Medulla oblongata (tissue), 1 donor: ENCODE results near the gene YWHAQ.
A peak's percentile ranks its signal among the peaks of the same experiment; 100 is the strongest.
"Not testable (repeated sequence)": the region's sequence is repeated elsewhere in the genome, so short reads cannot be mapped to it uniquely, and the experiment has no call there.

Experiments used
- DNase-seq: peaks from one replicate; pipeline ENCODE4 v3.0.0-alpha.2; 2015; ENCODE audit errors: extremely low spot score

YWHAQ gene

DNA sequence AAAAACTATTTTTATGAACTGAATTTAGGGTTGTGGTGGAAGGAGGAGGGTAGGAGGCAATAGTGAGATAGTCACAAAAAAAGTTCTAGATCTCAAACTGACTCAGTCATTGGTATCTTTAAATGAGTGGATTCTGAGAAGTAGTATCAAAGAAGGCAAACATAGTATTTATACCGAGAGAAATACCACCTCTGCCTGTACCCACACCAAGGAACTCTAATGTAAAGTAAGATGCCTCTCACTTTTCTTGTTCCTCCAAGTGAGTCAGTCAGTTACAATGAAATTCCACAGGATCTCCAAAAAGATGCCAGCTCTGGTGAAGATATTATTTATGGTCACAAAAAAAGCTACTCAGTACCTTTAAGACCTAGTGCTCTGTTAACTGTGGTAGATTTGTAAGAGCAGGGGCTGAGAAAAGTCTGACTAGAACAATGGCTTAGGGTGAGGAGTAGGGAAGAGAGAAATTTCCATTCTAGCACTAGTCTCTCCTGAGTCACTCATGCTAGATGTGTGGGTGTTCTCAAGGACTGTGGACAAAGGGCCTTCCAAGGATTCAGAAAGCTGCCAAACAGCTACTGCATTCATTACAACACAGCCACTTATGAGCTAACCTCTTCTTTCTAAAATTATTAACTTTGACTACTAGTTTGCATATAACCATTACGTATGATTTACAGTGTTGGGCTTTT lies 36.3 kb downstream of the YWHAQ start:
- no peak for DNase-seq

DNA sequence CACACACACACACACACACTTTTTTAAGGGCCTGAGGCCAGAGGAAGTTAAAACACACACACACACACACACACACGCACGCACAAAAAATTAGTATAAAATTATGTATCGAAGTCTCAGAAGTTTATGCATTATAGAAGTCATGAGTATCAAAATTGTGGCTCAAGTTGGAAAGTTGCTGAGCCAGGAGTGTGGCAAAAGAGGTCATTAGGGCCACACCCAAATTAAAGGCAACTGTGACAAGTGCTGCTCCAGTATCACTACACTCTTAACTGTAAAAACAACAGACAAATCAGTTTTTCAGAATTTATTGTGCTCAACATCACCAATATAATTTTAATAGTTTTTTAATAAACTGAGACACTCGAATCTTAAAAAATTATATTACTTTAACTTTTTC lies 36.9 kb downstream of the YWHAQ start:
- DNase-seq, result no peak

DNA sequence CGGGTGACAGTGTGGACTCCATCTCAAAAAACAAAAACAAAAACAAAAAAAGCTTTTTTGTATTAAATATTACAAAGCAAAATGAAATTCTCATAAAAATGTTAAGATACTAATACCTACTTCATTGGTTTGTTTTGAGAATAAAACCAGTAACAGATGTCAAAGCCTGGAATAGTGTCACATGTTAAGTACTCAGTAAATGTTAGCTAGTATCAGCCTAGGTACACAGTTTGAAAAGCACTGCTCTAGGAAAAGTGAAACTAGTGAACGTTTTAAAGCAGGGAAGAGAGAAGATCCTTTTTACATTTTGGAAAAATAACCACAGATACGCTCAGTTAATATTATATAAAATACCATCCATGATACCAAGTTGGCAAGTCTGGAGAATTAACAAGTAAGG lies 38.1 kb downstream of the YWHAQ start:
- no peak for DNase-seq

DNA sequence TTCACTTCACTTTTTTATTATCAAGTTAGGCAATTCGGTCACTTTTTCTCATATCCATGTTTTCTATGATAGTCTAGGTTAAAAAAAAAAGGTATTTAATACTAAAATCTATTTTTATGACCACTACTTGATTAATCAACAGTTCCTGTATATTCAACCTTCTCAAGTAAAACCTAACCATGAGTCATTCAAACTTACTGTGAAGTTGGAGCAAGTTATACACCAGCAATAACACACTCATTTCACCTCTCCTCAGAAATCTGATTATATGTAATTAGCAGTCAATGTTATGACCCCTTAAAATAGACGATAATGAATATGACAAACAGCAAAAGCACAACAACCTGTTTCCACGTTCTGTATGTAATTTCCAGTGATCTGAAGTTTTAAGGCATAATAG lies 40.2 kb downstream of the YWHAQ start:
- no peak for DNase-seq

DNA sequence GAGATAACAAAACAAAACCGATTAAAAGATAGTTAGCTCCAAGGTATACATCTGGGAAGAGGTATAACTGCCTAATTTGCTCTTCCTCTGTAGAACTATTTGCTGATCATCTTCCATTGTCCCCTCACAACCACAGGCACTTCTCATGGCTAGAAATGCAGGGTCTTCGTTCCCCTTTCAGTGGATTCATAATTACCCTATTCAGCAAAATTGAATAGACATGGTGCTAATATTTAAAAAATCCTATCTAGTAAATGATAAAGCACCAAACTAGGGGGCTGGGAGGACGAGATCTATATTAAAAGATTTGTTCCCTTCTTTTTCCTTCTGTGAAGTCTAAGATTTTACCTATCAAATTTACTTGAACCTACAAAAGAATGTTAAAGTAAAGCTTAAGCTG lies 44.3 kb downstream of the YWHAQ start:
- no peak for DNase-seq

DNA sequence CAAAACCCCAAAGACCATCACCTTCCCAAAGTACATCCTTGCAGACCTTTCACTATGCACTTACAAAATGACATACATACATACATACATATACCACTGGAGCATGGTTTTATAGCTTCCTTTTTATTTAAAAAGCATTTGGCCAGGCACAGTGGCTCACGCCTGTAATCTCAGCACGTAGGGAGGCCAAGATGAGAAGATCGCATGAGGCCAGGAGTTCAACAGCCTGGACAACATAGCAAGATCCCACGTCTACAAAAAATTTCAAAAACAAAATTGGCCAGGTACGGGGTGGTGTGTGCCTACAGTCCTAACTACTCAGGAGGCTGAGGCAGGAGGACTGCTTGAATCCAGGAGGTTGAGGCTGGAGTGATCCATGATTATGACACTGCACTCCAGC lies 45.3 kb downstream of the YWHAQ start:
- DNase-seq, result no peak

DNA sequence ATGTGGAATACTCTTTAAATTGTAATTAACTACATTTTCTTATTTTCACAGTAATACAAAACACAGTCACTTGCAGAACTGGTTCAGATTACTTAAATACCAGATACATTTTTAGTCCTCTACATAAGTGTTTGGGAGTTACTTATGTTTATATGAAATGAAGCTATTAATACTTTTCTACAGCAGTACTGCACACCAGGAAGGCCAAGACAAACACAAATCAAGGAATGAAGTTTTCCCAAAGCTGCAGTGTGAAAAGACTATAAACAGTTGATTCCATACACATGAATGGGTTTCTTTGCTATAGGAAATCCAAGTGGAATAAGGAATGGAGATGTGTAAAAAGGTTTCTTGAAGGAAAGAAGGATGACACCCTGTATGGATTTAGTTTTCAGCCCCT lies 45.9 kb downstream of the YWHAQ start:
- DNase-seq, result not testable (repeated sequence)

DNA sequence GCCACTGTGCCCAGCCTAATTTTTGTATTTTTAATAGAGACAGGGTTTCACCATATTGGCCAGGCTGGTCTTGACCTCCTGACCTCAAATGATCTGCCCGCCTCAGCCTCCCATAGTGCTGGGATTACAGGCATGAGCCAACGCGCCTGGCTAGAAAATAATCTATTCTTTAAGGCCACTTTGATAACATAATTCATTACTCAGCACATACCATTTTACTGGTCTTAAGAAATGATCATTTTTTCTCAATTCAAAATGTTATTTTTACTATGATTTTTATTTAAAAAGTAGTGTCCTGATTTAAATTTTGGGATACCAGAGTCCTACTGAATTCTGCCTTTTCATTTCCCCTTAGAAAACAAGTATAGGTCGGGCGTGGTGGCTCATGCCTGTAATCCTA lies 48.2 kb downstream of the YWHAQ start:
- DNase-seq, result no peak

DNA sequence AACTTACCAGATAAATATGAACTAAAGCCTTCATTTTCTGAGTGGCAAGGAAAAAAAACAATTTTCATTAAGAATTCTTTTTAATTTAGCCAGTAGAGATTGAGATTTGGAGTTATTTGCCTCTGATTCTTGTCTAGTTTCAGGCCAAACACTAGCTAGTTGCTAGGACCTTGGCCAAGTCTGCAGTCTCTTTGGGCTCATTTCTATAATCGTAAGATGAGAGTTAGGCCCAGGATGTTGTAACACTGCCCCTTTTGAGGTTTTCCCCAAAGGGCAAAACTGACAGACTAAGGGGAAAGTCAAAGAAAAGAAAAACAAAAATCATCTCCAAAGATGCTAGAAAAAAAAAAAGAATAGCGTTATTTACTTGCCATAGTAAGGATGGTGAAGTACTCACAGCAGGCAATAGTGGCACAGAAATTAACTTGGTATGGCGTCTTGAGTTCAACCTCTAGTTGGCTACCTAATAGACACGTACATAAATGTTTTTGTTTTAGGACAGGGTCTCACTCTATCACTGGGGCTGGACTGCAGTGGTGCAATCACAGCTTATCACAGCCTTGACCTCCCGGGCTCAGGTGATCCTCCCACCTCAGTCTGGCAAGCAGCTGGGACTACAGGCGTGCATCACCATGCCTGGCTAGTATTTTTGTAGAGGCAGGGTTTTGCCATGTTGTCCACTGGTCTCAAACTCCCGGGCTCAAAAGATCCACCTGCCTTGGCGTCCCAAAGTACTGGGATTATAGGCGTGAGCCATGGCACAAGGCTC lies 52.1 kb downstream of the YWHAQ start:
- no peak for DNase-seq

DNA sequence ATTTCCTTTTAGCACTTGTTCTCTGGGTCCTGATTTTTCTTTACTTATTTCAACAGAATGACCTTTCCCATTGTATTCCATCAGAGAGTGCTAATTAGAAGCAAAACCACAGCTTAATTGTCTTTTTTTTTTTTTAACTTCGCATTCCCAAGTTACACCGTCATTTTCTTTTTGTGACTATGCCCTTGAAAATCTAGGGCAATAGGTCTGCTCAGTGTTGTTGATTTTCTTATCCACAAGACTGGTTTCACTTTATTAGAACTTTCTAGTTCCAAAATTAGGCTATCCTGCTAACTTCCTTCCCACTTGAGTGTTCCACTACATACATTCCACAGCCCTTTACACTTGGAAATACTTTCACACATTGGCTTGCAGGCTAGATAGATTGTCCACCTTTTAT lies 56.5 kb downstream of the YWHAQ start:
- no peak for DNase-seq

DNA sequence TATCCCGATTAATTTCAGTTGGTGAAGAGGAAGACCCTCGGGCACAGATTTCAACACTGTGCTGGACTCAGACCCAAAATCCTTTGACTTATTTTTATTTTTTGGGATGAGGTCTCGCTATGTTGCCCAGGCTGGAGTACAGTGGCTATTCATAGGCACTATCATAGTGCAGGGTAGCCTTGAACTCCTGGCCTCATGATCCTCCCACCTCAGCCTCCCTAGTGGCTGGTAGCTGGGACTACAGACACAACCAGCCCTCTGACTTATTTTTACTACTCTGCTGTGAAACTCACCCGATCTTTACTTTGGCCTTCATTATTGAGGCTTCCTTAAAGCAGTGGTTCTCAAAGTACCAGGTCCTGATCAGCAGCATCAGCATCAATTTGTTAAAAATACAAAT lies 57.0 kb downstream of the YWHAQ start:
- no peak for DNase-seq

DNA sequence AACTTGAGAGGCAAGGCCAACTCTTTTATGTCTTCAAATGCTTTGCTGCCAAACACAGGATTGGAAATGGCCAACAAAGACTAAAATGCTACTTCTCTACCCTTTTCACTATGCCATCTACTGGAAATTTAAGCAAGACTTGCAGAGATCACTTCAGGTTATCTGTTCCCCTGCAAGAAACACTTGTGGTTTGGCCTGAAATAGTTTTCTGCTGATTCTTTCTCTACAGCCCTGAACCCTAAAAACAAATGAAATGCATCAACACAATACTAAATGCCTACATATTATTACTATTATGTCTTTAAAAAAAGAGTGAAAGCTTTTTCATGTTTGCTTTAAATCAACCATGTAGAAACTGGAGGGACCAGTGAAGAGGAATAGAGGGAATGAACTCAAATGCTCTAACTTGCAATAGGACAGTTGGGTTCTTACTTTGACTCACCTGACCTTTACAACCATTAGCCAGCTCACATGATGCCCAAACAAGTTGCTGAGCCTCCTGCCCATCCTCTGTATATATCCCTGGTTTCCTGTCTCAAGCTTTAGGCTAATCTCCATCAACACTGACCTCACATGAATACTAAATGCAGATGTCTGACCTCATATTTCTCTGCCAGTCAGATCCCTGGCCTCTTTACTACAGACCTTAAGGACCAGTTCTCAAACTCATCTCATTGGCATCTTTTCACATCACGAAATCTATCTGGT lies 57.6 kb downstream of the YWHAQ start:
- DNase-seq, result no peak

DNA sequence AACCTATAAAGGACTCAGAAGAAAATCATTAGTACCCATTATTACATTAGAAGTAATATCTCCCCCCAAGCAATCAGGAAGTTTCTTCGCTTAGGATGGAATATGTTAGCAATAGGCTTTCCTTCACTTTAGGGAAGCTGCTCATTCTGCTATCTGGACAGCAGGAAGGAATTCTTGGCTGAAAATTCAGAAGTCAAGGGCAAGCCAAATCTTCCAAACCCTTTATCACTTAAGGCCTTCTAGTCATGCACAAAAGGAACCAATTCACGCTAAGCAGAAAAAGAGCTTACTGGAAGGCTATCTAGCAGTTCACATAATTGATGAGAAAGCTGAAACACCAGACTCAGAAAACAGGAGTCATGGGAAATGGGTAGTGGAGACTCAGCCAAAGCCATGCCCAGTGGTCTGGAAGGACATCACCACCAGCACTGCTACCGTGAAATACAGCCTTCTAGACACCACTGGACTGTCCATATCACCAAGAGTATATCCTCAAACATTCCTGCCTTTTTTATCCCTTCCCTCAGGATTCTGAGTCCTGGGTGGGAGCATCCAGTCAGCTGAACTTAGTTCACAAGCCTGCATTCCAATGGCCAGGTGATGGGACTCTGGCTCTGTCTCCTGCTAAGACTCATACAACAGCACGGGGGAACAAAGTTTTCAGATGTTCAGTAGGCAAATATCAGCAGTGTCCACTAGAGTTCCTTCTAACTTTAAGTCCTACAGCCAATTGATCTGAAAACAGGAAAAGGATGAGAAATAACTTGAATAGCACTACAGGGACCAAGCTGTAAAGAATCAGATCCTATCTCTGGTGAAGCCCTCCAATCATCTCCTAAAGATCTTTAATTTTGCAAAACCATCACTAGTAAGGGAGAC lies 60.4 kb downstream of the YWHAQ start:
- no peak for DNase-seq

DNA sequence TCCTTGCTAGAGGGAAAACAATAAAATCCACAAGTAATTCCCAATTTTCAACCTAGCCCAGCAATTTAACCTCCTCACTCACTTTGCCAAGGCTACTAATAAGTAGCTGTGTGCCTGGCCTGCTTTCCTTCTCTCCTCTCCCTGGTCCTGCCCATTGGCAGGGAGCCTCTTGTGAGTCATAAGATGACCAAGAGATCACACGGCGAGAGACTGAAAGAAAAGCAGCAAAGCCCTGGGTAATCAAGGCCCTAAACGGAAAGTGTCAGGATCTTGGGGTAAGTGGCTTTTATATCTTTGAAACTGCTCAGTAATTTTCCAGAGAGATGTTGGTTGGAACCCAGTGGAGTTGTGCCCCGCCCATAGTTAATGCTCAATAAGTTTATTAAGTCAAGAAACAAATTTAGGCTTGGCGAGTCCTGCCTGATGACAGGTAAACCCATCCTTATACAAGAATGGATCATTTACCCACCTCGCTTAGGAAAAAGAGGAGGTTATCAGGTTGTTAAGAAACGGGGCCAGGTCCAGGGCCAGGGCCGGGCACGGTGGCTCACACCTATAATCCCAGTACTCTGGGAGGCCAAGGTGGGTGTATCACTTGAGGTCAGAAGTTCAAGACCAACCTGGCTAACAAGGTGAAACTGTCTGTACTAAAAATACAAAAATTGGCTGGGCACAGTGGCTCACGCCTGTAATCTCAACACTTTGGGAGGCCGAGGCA lies 65.2 kb downstream of the YWHAQ start:
- DNase-seq, result peak; percentile 87

DNA sequence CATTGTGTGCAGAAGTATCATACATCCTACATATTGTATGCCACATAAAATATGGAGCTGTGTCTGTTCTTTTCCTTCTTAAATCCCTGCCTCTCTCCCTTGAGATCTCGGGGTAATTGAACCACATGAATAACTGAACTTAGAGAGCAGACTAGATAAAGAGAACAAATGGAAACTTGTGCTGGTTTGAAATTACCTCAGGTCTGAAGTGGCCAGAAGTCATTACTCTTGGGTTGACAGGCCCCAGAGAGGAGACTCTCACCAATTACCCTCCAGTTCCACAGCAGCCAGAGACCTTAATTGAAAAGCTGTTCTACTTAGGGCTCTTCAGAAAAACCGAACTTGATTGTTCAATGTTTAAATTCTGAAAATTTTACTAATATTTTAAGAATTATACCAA lies 70.2 kb downstream of the YWHAQ start:
- no peak for DNase-seq

DNA sequence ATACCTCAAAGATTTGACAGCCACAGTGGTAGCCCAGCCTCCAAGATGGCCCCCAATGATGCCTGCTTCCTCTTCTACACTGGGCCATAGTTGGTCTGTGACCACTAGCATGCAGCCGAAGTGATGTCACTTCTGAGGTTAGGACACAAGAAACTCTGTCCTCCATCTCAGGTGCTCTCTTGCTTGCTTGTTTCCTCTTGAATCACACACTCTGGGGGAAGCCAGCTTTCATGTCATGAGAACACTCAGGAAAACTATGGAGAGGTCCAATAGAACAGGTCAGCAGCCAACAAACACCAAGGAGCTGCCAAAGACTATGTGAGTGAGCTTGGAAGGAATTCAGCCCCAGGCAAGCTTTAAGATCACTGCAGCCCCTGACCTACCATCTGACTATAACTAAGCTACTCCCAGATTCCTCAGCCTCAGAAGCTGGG lies 71.8 kb downstream of the YWHAQ start:
- peak; percentile 64 for DNase-seq

DNA sequence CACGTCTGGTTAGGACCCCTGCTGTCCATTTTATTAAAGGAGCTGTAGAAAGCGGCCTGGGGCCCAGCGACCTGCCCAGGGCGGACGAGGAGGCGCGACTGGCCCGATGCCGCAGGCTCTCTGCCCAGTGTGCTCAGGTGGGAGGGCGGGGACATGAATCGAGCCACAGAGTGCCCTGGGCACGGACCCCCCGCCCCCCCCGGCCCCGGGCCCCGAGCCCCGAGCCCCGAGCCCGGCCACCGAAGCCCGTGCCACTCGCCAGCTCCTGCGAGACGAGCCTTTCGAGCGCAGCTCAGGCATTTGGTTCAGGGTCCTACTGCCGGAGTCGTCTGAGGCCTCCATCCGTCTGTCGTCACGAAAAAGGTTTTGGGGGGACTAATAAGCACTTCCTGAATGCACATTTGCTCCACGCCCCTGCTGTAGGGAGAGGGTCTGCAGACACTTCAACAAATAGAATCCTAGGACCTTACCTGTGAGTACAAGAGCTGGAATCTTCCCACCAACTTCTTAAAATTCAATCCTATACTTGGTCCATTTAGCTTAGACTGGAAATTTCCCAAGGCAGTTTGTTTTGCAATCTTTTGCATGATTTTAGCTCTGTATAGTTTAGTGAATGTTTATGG lies 74.6 kb downstream of the YWHAQ start:
- DNase-seq, result peak; percentile 49

DNA sequence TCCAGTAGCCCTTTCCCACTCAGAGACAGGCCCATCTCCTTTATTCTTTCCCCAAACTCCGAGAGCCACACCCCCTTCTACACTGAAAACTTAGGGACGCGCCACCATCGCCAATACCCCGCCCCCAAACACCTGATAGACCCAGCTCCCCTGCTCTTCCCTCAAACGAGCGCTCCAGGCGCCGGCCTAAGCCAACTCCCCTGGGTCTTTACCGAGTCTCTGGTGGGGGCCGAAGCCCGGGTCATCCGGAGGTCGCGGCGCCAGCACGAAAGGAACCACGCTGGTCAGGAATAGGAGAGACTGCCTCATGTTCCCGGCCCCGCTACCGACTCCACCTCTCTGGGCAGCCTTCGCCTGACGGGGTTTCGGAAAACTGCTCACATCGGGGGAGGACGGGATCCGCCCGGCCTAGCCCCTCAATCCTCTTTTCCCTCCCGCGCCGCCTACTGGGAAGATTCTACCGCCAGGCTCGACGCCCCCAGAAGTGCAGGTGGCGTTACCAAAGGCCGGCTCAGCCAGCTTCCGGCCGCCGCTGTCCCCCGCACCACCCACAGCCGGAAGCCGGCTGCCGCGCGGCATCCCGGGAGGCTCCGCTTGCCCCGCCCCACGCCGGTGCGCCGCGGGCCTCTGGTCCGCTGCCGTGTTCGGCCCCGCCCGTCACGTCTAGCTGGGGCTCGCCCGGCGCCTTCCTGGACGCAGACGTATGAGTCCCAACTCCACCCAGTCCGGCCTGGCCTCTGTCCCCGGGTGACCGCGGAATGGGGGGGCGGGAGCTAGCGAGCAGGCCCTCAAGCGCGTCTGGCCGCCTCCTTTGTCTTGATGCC lies 75.3 kb downstream of the YWHAQ start, which contains the start of gene ADAM17:
Gene ADAM17 (minus strand): TSS at position 534 of the 824 bp plus-strand sequence. CDS start 225 bp downstream, at position 309.
- DNase-seq, result peak; percentile 95

DNA sequence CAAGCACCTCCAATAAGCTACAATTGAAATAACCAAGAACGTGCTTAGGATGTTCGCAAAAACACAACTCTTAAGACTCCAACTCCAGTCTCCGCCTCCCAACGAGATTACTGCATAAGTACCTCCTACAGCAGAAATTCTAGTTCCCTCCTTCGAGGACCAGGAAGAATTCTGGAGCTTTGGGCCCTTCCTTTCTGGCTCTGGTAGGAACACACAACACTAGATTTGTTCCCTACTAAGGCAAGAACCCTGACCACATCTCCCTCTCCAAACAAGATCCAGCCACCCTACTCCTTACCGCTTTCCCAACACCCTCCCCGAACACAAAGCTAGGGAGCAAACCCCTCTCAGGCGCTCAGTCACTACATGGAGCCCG lies 75.9 kb downstream of the YWHAQ start:
- DNase-seq, result peak; percentile 70
